ENCODE results near the gene PYGM.

The PYGM gene

DNA sequence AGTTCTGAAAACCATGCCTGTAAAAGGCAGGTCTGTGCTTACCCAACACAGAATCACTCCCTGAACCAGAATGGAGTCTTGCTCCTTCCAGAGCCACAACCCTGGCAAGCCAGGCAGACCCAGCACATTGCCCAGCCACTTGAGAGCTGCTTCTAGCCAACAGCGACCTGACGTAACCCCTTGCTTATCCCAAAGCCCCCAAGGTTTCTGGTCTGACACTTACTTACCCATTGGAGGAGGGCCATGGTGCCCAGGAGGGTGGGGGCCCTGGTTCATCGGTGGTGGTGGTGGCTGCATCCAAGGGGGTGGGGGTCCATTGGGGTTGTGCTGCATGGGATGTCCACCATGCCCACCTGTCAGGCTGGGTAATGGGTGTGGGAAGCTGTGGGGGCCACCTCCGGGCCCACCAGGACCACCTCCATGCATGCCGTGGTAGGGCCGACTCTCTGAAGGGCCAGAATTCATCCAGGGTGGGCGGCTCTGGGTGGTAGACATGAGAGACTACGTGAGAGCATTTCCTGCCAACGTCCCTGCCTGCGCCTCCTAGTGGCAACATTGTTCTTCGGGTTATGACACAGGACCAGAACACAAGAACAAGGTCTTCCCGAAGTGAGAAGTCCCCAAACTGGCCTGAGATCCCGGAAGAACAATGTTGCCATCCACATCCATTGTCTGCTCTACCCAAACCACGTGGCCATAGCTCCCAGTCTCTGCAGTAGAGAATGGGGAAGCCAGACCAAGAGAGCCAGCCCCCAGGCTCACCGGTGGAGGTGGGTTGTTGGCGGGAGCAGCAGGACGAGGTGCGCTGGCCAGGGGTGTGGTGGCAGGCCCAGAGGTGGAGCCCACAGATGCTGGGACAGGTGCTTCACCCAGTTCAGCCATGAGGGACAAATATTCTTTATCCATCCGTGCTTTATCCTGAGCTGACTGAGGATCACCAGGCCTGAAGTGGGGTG lies 7.8 kb upstream of the PYGM start:
- no peak for DNase-seq (ENCODE audit: low read depth, low spot score)

DNA sequence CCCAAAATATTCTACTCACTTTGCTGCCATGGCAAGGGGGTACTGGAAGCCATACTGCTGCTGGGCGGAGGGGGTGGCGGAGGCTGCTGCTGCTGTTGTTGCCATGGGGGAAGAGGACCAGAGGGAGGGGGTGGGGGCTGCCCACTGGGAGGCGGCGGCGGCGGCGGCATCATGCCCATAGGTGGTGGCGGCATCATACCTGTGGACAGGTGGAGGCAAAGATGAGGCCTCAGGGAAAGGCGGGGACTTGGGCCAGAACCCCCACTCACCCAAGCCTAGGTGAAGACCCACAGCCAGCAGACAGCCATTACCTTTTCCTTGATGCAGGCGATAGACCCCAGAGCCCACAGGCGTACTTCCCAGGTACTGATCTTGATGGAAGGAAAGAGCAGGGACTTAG lies 7.1 kb upstream of the PYGM start:
- no peak for DNase-seq (ENCODE audit: low read depth, low spot score)

DNA sequence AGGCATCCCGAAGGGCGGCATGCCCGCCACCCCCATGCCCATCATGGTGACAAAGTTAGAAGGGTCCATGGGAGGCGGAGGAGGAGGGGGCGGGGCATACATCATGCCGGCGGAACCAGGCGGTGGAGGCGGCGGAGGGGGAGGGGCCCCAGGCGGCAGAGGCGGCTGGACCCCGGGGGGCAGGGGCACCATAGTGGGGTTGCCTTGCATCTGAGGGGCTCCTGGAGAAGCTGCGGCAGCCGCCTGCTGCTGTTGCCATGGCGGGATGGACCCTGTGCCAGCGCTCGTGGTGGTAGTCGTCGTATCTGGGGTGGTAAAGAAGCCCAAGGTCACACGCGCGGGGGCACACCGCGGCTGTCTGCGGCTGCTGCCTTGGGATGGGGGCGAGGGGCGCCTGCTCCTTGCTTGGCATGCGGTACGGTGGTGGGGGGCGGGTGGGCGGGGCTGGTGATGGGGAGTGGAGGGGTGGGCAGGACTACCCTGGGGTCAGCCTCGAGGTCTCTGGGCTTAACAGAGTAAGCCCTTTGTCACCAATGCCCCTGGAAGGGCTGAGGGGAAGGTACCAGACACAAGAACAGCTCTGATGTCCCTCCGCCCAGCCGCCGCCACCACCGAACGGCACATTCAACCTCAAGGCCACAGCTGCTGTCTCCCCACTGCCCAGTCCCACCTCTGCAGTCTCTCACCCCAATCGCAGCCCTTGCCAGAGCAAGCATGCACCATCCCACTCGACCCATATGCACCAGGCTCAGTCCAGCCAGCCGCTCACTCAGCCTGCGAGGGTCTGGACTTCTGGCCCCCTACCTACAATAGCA lies 6.3 kb upstream of the PYGM start:
- DNase-seq (ENCODE audit: low read depth, low spot score) = no peak

DNA sequence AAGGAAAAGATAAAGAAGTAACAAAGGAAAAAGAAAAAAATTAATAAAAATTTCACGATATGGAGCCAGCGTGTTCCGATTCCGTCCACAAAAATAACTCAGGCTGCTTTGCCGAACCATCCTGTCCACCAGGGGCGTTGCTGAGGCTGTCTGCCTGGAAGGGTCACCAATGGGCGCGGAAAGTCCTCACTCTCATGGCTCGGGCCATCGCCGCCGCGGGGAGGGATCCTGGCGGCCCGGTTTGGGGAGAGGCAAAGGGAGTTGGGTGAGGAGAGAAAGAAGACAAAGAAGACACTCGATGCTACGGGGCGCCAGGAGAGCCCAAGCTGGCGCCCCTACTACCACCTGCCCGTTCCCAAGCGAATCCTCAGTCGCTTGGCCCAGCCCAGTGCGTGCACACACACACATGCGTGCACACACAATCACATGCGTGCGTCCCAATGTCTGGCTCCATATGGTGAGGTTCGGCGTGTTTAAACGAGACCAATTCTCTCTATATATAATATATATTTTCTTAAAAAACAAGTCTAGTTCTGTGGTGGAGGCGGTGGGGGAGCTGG lies 5.6 kb upstream of the PYGM start:
- DNase-seq (ENCODE audit: low read depth, low spot score) = no peak

DNA sequence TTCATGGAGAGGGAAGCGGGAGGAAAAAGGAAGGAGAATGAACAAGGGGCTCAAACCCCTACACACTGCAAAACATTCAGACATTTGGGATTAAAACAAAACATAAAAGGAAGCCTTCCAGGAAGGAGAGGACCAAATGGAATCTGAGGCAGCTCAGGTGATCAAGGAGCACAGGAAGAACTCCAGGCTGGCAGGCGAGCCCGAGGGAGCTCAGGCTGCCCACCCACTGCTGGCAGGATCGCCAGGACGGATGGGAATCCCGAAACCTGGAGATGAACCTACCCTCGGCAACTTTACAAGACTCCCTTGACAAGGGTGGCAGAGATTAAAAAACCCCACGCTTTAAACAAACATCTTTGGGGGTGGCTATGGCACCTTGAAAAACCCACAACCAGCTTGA lies 5.0 kb upstream of the PYGM start:
- DNase-seq (ENCODE audit: low read depth, low spot score) = no peak

DNA sequence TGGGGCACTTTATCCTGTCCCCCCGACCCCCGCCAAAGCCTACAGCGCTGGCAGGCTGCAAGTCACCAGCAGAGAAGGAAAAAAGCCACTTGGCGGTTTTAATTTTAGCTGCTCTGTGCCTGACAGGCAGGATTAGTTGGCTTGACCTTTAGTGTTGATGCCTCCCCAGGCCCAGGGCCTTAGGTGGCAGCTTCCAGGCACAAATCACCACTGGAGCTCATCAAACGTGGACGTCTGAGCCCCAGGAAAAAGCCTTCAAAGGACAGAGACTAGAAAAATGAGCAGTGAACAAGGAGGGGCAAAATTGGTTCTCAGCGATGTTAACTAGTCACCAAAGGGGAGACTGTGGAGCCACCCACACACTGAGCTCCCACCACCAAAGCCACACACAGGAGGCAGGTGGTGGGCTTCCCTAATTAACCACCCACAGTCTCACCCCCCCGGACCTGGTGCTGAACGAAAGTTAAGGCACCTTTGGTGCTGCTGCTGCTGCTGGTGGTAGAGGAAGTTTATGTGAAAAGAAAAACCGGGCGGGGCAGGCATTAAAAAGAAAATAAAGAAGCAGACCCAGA lies 4.4 kb upstream of the PYGM start:
- DNase-seq (ENCODE audit: low read depth, low spot score) = no peak

DNA sequence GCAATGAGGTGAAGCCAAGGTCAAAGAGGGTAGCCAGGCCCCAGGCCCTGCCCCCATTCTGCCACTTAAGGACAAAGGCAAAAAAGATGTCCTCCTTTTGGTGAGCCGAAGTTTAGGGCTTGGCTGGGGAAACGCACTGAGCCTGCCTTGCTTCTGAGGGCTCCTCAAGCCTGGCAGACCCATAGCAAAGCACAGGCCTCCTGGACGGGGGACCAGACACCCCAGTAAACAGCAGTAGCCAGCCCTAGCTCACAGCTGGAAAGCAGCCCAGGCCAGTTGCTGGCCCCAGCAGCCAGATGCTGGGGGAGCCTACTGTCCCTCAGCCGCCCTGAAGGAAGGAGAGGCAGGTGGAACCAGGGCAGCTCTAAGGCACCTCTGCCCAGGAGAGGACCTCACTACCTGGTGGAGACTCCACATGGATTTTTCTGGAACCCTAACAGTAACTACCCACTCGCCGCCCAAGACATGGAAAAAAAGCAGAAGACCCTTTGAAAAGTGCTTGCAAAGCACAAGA lies 3.8 kb upstream of the PYGM start:
- DNase-seq (ENCODE audit: low read depth, low spot score) = no peak

DNA sequence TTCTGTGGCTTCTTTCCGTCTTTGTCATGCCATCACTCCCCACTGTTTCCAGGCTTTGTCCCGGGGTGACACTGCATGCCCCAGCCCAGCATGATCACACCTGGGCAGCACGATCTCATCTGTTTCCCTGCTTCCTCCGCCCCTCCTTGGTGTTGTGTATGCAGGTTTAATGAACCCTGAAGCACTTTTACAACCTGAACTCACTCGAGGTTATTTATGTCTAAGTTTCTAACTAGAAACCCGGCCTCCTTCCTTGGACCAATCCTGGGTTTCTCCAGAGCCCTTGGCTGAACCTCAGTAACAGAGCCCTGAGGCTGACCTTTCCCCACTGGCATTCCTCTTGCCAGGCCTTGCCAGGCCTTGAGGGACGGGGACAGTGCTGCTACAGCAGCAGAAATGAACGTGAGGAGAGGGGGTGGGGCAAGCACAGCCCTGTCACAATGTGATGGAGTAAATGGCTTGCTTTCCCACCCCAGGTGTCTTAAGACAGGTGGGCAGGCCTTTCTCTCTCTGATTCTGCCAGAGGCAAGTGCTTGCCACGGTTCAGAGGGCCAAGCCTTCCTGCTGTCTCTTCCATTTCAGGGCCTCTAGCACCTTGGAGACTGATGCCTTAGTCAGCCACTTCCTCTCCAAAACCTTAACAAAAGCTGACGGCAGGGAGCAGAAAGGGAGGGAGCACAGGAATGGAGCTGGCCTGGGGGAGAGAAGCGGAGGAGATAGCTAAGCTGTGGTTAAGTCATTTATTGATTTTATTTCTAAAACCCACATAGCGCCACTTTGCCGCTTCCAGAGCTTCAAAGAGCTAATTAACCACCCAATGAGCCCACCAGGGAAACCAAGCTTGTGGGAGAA lies 3.1 kb upstream of the PYGM start:
- DNase-seq (ENCODE audit: low read depth, low spot score) = no peak

DNA sequence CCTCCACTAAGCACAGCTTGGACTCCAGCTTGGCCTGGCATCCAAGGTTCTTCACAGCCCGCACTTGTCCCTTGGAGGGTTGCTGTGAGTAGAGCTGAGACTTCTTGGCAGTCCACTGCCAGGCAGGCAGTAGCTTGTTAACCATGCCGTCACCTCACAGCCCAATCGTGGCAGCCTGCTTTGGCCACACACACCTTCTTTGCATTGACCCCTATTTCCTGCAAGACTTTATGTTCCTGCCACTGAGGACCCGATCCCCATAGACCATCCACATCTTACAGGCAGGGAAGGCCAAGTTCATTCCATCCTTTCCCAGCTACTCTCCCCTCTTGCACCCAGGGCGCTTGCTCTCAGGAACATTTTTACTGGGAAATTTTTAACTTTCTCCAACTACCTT lies 2.5 kb upstream of the PYGM start:
- no peak for DNase-seq (ENCODE audit: low read depth, low spot score)

DNA sequence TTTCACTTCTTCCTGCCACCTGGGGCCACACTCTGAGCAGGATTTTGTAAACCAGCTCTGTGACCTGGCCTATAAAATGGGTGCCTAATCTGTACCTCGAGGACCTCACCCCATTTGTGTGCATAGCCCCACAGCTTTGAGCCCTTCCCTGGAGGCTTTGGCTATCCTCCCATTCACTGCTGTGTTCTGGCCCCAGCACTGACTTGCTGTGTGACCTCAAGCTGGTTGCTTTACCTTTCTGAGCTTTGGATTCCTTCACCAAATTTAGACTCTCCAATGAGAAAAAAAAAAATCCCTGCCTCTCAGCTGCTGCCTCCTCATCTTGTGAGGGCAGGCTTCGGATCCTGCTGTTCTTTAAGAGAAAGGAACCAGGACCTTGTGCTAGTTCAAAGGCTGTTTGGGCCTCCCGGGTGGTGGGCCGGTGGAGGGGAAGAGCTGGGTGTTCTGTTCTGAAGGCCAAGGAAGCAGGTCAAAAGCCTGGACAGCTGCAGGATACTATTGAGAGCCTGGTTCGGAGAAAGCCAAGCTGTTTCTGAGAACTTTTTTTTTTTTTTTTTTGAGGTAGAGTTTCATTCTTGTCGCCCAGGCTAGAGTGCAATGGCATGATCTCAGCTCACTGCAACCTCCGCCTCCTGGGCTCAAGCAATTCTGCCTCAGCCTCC lies 1.1 kb upstream of the PYGM start:
- DNase-seq (ENCODE audit: low read depth, low spot score) = no peak

DNA sequence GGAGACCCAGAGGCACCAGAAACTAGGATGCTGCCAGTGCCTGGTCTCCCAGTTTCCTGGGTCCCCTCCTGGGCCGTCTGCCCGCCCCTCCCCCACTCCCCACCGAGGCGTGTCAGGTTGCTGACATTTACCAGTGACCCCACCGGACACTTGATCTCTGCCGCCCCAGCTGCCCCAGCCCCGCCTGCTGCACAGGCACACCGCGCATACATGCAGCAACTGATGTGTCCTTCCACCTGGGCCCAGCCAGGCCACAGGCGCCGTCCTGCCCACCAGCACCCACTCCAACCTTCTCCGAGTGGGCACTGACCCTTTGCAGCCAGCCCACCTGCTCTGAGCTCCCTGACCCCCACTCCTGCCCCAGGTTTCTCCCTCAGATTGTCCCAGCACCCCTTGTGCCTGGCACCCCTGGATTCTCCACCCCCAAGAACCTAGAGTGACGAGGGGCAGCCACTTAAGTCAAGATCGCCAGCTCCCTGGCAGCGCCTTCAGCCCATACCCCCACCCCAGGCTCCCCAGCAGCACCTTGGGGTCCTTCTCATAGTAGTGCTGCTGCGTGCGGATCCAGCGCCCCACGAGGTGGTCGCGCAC lies 548 bp downstream of the PYGM start:
- no peak for DNase-seq (ENCODE audit: low read depth, low spot score)

DNA sequence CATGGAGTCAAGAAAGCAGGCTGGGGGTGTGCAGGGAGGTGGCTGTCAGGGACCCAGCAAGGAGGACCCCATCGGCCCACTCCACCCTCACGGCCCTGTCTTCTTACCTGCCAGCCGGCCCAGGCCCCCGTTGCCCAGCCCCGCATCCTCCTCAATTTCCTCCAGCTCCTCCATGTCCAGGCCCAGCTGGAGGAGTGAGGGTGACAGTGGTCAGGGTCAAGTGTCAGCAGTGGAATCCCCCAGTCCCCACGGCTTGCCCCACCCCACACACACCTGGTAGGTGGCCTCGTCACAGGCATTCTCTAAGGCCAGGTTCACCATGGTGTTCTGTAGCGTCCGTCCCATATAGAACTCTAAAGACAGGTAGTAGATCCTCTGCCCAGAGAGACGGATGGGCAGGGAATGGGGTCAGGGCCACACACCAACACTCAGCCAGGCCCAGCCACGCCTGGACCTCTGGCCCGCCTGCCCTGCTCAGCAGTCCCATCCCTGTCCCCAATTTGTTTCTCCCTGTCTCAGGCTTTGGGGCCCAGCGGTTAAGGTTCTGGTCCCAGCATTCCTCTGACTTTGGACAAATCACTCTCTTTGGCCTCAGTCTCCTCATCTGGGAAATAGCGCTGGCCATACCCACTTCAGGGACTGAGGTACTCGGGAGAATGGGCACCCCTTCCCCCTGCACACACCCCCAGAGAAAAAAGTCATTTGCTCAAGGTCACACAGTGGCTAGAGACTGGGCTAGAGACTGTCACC lies 1.3 kb downstream of the PYGM start:
- DNase-seq (ENCODE audit: low read depth, low spot score) = no peak

DNA sequence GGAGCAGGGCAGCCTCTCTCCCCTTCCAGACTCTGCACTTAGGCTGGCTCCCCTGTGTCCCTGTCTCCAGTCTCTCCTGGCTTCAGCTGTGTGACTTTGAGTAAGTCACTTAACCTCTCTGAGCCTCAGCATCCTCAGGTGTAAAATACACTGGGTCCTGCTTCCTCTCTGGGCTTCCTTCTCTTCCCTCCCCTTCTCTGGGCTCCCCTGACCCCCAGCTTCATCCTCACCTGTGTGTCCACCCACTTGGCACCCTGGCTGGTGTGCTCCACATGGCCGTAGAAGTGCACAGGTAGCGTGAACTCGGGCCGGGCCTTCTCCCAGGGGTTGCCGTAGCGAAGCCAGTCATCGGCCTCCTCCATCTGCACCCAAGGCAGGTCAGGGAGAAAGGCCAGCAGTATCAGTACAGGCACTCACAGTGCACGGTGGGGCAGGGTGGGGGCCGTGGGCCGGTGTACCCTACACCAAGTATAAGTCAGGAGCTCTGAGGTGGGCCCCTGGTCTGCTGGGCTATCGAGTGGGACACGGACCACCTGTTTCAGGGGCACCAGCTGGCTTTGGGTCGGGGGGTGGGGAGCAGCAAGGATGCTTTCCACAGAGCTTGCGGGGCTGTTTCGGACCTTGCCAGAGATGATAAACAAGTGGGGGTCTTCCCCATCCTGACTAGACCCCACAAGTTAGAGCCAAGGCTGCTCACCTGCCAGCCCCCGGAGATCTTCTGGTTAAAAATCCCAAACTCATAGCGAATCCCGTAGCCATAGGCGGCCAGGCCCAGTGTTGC lies 2.0 kb downstream of the PYGM start:
- DNase-seq (ENCODE audit: low read depth, low spot score) = no peak

DNA sequence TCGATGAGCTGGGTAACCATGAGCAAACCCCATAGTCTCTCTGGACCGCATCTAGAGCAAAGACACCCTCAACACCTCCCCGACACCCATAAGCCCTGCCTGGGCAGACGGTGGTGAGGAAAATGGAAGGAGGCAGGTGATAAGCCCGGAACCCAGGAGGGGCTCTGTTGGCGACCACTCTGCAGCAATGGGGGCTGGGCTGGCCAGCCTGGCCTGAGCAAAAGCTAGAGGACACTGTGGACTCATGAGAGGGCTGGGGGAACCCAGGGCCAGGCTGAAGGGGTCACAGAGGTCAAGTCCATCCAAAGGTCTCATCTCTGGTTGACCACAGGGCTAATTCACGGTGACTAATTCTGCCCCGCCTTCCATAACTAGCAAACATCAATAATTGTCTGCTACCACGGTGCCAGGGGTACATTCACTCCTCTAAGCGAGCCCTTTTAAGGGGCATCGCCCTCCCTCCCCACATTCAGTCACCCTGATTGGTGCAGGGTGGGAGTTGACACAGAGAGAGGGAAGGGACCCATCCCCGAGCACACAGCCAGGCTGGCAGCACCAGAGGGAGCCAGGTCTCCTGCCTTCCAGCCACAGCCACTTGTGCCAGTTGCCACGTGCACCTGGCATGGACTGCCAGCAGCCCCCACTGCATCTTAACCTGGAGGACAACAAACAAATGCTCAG lies 4.0 kb downstream of the PYGM start:
- DNase-seq (ENCODE audit: low read depth, low spot score) = no peak

DNA sequence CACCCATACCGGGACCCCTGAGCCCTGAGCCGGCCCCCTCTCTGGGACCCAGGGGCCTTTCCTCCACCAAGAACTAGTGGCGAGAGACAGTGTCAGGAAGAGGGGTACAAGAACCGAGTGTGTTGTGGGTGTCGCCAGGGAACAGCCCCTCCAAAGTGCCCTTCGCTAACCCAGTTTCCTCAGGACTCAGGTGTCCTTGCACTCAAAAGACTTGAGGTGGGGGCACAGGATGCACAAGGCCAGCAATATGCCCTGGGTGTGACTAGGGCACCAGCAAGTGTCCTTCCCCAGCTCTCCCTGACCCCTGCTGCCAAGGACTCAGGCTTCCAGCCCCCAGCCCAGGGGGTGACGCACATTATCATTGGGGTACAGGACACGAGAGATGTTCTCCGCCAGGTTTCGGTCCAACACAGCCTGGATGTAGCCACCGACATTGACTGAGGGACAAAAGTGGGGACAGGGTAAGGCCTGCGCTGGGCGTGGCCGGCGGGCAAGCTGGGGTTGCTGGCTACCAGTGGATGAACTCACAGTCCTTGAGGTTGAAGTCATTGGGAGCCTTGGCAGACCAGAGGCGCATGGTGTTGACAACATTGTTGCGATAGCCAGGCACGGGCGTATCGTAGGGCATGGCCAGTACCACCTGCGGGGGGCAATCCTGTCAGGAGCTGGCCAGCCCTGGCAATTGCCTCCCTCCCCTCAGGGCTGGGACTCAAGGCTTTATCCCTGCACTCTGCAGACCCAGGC lies 4.7 kb downstream of the PYGM start:
- DNase-seq (ENCODE audit: low read depth, low spot score) = no peak

DNA sequence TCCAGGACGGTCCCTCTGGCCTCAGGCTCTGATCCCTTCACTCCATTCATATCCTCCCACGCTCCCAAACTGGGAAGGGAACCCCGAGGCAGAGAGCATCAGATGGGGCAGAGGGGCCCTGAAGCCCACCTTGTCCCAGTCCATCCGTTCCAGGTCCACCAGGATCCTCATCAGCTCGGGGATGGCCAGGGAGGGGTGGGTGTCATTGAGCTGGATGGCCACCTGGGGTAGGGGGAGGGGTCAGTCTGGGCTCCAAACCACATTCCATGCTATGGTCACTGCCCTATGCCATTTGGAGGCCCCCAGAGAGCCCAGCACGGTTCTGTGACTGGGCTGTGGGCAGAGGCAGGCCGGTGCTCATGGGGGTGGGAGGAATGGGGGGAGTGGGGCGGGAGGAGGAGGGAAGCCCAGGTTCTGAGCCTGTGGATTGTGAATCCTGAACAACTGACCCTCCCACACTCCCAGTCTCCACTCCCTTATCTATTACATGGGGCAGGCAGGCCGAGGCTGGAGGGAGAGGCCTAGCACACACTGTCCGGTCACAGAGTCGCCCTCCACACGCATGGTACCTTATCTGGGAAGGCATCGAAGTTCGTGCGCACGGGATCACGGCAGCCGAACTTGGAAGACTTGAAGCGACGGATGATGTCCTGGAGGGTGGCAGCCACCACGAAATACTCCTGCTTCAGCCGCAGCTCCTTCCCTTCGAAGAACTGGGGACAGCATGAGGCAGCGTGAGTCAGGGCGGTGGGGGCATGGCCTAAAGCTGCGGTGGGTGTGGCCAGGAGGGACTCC lies 5.5 kb downstream of the PYGM start:
- no peak for DNase-seq (ENCODE audit: low read depth, low spot score)

All from smooth muscle cell of the brain vasculature (primary cell).